Measurements from ENCODE around the gene GPR42.

Gene GPR42, protein sequence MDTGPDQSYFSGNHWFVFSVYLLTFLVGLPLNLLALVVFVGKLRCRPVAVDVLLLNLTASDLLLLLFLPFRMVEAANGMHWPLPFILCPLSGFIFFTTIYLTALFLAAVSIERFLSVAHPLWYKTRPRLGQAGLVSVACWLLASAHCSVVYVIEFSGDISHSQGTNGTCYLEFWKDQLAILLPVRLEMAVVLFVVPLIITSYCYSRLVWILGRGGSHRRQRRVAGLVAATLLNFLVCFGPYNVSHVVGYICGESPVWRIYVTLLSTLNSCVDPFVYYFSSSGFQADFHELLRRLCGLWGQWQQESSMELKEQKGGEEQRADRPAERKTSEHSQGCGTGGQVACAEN

DNA sequence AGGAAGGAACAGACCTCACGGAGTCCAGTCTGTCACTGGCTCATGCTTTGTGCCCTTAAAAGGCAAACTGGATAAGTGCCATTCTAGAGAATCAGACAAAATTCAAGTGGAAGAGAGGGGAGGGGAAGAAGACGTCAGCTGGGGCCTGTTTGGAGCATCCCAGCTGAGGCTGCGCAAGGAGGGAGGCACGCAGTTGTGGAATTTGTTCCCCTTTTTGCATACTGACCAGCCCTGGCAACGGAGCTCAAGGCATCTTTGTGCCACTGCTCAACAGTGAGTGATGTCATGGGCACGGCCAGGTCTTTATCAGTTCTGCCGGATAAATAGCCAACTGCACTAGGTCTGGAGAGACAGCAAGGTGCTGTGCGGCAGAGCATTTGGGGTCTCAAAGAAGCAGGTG, at the start of gene GPR42:
Gene GPR42 (plus strand): TSS at position 347 of the 400 bp plus-strand sequence. CDS start 292 bp downstream, outside the sequence.
- no peak for TF ChIP-seq CTCF (IDR thresholded peaks at IDR 0.05; ENCODE audit: low read depth, low read length)
- no peak for DNase-seq (ENCODE audit: low read depth, low spot score)
- no peak within 1 kb of the TSS for H3K4me3 ChIP-seq (ENCODE audit: low read depth, low read length)
- in situ Hi-C loops (cut with HindIII; ENCODE audit: low sequenced_read_pairs), result no loop called here

DNA sequence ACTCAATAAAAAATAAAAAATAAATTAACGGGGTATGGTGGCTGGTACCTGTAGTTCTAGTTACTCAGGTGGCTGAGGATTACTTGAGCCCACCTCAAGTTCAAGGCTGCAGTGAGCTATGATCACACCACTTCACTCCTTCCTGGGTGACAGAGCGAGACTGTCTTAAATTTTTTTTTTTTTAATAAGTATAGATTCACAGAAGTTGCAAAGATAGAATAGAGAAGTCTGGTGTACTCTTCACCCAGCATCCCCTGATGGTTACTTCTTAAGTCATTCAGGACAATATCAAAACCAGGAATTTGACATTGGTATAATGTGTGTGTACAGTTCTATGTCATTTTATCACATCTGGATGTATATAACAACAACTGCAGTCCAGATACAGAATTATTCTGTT, 49.6 kb upstream of the GPR42 start:
- in situ Hi-C loops (cut with HindIII; ENCODE audit: low sequenced_read_pairs), result no loop called here
- no peak for DNase-seq (ENCODE audit: low read depth, low spot score)
- H3K4me3 ChIP-seq (ENCODE audit: low read depth, low read length), result no peak overlapping the region
- TF ChIP-seq CTCF (IDR thresholded peaks at IDR 0.05; ENCODE audit: low read depth, low read length), result no peak

- no peak overlapping the region for H3K4me3 ChIP-seq (ENCODE audit: low read depth, low read length)
- in situ Hi-C loops (cut with HindIII; ENCODE audit: low sequenced_read_pairs), result no loop called here
- no peak for DNase-seq (ENCODE audit: low read depth, low spot score)
- no peak for TF ChIP-seq CTCF (IDR thresholded peaks at IDR 0.05; ENCODE audit: low read depth, low read length)
Observed at GRCh38 chr19:35322014-35322413, 48.9 kb upstream of the GPR42 start.

DNA sequence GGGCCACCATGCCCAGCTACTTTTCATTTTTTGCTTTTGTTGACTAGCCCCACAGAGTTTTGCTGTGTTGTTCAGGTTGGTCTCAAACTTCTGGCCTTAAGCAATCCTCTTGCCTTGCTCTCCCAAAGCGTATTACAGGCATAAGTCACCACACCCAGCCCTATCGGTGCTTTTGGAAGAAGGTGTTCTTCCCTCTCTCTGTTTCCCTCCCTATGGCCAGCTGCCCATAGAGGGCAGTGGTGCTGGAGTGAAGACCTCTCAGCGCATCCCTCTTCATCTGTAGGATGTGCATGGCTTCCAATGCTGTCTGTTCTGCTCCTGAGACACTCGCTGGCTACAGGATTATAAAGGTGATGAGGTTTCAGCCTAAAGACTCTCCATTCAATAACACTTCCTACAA, 43.2 kb upstream of the GPR42 start:
- DNase-seq (ENCODE audit: low read depth, low spot score), result no peak
- in situ Hi-C loops (cut with HindIII; ENCODE audit: low sequenced_read_pairs), result no loop called here
- TF ChIP-seq CTCF (IDR thresholded peaks at IDR 0.05; ENCODE audit: low read depth, low read length), result peak; percentile 13
- no peak overlapping the region for H3K4me3 ChIP-seq (ENCODE audit: low read depth, low read length)

- no peak for DNase-seq (ENCODE audit: low read depth, low spot score)
- no peak within 1 kb of the TSS for H3K4me3 ChIP-seq (ENCODE audit: low read depth, low read length)
- no peak for TF ChIP-seq CTCF (IDR thresholded peaks at IDR 0.05; ENCODE audit: low read depth, low read length)
- in situ Hi-C loops (cut with HindIII; ENCODE audit: low sequenced_read_pairs), result no loop called here
Observed at GRCh38 chr19:35328851-35329285, 42.0 kb upstream of the GPR42 start, which contains the start of gene CD22. Gene CD22 (plus strand): TSS chr19:35329187. CDS start chr19:35332041, 2,854 bp downstream.

GRCh38 chr19:35329323-35329722, 41.5 kb upstream of the GPR42 start:
- in situ Hi-C loops (cut with HindIII; ENCODE audit: low sequenced_read_pairs), result no loop called here
- H3K4me3 ChIP-seq (ENCODE audit: low read depth, low read length), result no peak overlapping the region
- no peak for TF ChIP-seq CTCF (IDR thresholded peaks at IDR 0.05; ENCODE audit: low read depth, low read length)
- DNase-seq (ENCODE audit: low read depth, low spot score), result no peak

Data from astrocyte of the spinal cord (primary cell).